Coronary artery (tissue), 2 donors: ENCODE measurements around the gene HCN1.

Experiments
- DNase-seq: peaks from one replicate; pipeline ENCODE4 v3.0.0-alpha.2; 2017; ENCODE audit warnings: low spot score
- H3K27ac ChIP-seq, 2 donors: fragments of 200-600 bp; sonication (generic); one replicate each; pipeline ENCODE4 v1.5.1; 2016 to 2019
- H3K4me3 ChIP-seq: fragments of 200-600 bp; sonication (generic); 2 replicates; pipeline ENCODE4 v1.5.1; 2016; ENCODE audit warnings: mild to moderate bottlenecking, moderate library complexity
- CTCF ChIP-seq: fragments of 200-600 bp; sonication (generic); IDR thresholded peaks from one replicate; pipeline ENCODE4 v1.5.1; 2019; ENCODE audit warnings: antibody characterized with exemption

HCN1 gene

DNA sequence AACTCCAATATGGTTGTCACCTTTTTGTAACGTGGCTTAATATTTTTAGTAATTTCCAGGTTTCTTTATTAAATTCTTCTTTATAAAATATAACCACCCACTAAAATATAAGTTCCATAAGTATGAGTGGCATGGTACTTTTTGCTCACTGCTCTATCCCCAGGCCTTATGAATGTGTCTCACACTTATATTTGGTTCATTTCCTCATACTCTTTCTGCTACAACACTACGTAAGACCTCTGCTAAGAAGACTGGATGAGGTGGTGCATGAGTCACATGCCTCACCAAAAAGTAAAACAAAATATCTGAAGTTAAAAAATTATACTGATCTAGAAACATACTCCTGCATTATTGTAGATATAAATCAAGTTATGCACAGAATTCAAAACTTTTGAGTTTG lies 400.9 kb downstream of the HCN1 start:
- no peak for DNase-seq
- H3K27ac ChIP-seq = no peak overlapping the region
- no peak overlapping the region for H3K4me3 ChIP-seq
- TF ChIP-seq CTCF = no peak

GRCh38 chr5:45288746-45289145 lies 407.4 kb downstream of the HCN1 start:
- DNase-seq = no peak
- H3K27ac ChIP-seq = no peak overlapping the region
- TF ChIP-seq CTCF = no peak
- no peak overlapping the region for H3K4me3 ChIP-seq

- H3K4me3 ChIP-seq = no peak overlapping the region
- no peak for TF ChIP-seq CTCF
- DNase-seq = no peak
- no peak overlapping the region for H3K27ac ChIP-seq
These were observed 411.7 kb downstream of the HCN1 start for GRCh38 chr5:45284436-45284835.

DNA sequence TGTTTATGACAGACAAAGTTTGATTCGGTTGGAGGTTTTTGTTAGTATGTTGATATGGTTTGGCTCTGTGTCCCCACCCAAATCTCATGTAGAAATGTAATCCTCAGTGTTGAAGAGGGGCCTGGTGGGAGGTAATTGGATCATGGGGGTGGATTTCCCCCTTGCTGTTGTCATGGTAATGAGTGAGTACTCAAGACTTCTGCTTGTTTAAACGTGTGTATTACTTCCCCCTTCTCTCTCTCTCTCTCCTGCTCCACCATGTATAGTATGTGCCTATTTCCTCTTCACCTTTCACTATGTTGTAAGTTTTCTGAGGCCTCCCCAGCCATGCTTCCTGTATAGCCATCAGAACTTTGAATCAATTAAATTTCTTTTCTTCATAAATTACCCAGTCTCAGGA lies 415.1 kb downstream of the HCN1 start:
- no peak for TF ChIP-seq CTCF
- no peak for DNase-seq
- H3K27ac ChIP-seq = no peak overlapping the region
- no peak overlapping the region for H3K4me3 ChIP-seq

GRCh38 chr5:45279109-45279508 lies 417.1 kb downstream of the HCN1 start:
- no peak overlapping the region for H3K27ac ChIP-seq
- H3K4me3 ChIP-seq = no peak overlapping the region
- no peak for TF ChIP-seq CTCF
- DNase-seq = no peak

DNA sequence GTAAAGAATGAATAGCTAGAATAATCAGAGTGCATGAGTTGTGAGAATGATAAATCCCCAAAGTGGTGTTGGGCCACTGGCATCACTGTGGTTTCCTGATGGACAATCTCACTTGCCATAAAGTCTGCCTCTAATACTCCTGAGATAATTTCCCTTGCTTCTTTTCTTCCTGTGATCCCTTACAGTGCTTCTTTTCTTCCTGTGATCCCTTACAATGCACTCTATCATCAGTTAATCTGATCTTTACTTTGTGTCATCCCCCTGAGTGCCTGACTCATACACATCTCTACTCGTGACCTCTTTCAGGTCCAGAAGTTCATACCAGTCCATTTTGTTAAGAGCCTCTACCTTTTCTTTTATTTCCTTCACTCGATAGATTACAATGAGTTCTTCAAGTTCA lies 418.3 kb downstream of the HCN1 start:
- no peak overlapping the region for H3K27ac ChIP-seq
- DNase-seq = no peak
- H3K4me3 ChIP-seq = no peak overlapping the region
- TF ChIP-seq CTCF = no peak

GRCh38 chr5:45274241-45274640 lies 421.9 kb downstream of the HCN1 start:
- H3K27ac ChIP-seq = no peak overlapping the region
- TF ChIP-seq CTCF = no peak
- DNase-seq = no peak
- H3K4me3 ChIP-seq = no peak overlapping the region
